Peyer's patch (tissue), 4 donors: Measurements from ENCODE around the gene SCYGR4. TPM values are rescaled to one million over a fixed set of nuclear protein-coding genes. Genes with fewer than 3 reads are reported as not detected.

Experiments
- DNase-seq, 3 donors: peaks; one replicate each; pipeline ENCODE4 v3.0.0-alpha.2; 2017 to 2019
- H3K27ac ChIP-seq, 4 donors: fragments of 200-600 bp; sonication (generic); one replicate each; pipeline ENCODE4 v1.5.1; 2016 to 2019
- H3K27me3 ChIP-seq, 2 donors: fragments of 200-600 bp; sonication (generic); one replicate each; pipeline ENCODE4 v1.5.1; 2019
- H3K36me3 ChIP-seq, 3 donors: fragments of 200-600 bp; sonication (generic); one replicate each; pipeline ENCODE4 v1.5.1; 2016 to 2019
- H3K4me1 ChIP-seq, 4 donors: fragments of 200-600 bp; sonication (generic); one replicate each; pipeline ENCODE4 v1.5.1; 2016 to 2019
- H3K4me3 ChIP-seq, 4 donors: fragments of 200-600 bp; sonication (generic); 1 replicate in 3 of 4; 2 replicates in 1 of 4; pipeline ENCODE4 v1.5.1; 2016 to 2019; ENCODE audit warnings: mild to moderate bottlenecking in 1 of 4
- H3K9me3 ChIP-seq, 4 donors: fragments of 200-600 bp; sonication (generic); one replicate each; pipeline ENCODE4 v1.5.1; 2016 to 2019; ENCODE audit warnings: mild to moderate bottlenecking in 1 of 4
- CTCF ChIP-seq, 6 experiments: fragments of 450-650 bp in 4 of 6; fragments of 200-600 bp in 2 of 6; sonication (generic) in 1 of 6; IDR thresholded peaks; one replicate each; pipeline ENCODE4 v1.5.1; 2017 to 2019; ENCODE audit warnings: antibody characterized with exemption in 6 of 6, mild to moderate bottlenecking in 3 of 6, moderate library complexity in 1 of 6
- POLR2A ChIP-seq, 2 donors: fragments of 450-650 bp; IDR thresholded peaks; one replicate each; pipeline ENCODE4 v1.5.1; 2017; ENCODE audit warnings: antibody characterized with exemption in 2 of 2, mild to moderate bottlenecking in 2 of 2, moderate library complexity in 2 of 2
- total RNA-seq, 4 donors: library from RNA; depleted of rRNA; stranded (reverse); fragments of >200 nt; gene quantifications; one replicate each; pipeline ENCODE4 v1.1.0, GENCODE V29; 2016

The SCYGR4 gene
- total RNA-seq, 4 donors from 2014 or later = not detected

DNA sequence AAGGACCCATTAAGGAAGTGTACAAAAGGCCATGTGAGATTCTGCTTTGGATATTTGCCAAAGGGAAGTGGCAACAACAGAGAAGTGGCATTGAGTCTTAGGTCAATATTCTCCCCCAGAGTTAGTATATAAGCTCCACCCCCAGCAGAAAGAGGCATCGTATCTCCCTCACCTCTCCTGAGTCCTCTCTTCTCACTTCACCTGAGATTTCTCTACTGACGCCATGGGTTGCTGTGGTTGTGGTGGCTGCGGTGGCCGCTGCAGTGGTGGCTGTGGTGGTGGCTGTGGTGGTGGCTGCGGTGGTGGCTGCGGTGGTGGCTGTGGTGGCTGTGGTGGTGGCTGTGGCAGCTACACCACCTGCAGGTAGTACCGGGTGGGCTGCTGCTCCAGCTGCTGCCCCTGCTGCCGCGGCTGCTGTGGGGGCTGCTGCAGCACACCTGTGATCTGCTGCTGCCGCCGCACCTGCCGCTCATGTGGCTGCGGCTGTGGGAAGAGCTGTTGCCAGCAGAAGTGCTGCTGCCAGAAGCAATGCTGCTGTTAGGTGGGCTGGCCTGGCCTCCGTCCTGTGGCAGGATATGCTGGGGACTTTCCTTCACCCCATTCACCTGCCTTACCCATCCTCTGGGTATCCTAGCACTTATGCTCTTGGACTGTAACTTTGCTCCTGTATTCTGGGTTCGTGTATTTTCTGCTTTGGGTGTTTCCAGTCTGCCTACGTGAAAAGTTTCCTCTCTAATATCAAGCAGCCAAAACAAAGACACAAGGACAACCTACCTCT is 8.5 kb upstream of the SCYGR4 start:
- DNase-seq = no peak
- TF ChIP-seq CTCF (IDR thresholded peaks at IDR 0.05) (no peak), POLR2A (IDR thresholded peaks at IDR 0.05) (no peak)

DNA sequence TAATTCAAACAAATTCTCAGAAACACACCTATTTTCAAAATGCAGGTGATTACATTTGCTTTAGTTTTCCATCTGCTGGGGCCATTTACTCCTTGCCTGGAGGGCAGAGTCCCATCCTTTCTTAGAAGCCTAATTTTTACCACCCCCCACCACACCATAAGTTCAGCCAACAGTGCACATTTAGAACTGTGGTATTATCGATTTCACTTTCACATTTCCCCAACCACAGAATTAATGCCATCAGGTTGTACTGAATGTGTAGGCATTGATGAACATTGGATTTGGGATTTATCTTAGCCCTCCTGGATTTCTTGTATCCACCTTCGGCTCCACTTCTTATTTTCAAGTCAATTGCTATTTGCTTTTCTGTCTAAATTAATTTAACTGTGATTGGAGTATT is 7.2 kb upstream of the SCYGR4 start:
- Histone ChIP-seq H3K27ac (no peak overlapping the region), H3K4me3 (no peak overlapping the region), H3K4me1 (no peaks in the 10 kb centered on the region), H3K9me3 (no peaks in the 10 kb centered on the region), H3K27me3 (no peaks in the 10 kb centered on the region), H3K36me3 (no peaks in the 10 kb centered on the region)
- DNase-seq = no peak
- no peak for TF ChIP-seq CTCF (IDR thresholded peaks at IDR 0.05)
- TF ChIP-seq POLR2A (IDR thresholded peaks at IDR 0.05) = no peak

More for the DNA sequence above, 8.5 kb upstream of the SCYGR4 start:
- Histone ChIP-seq H3K36me3 (no peaks in the 10 kb centered on the region), H3K27me3 (no peaks in the 10 kb centered on the region), H3K27ac (no peak overlapping the region), H3K4me1 (no peaks in the 10 kb centered on the region), H3K4me3 (no peak overlapping the region), H3K9me3 (no peaks in the 10 kb centered on the region)

GRCh38 chr2:227612546-227613271 is 4.6 kb upstream of the SCYGR4 start:
- Histone ChIP-seq H3K9me3 (no peaks in the 10 kb centered on the region), H3K4me1 (no peaks in the 10 kb centered on the region), H3K27ac (no peak overlapping the region), H3K27me3 (no peaks in the 10 kb centered on the region), H3K4me3 (no peak overlapping the region), H3K36me3 (no peaks in the 10 kb centered on the region)
- DNase-seq = no peak
- TF ChIP-seq POLR2A (IDR thresholded peaks at IDR 0.05) = no peak
- no peak for TF ChIP-seq CTCF (IDR thresholded peaks at IDR 0.05)

DNA sequence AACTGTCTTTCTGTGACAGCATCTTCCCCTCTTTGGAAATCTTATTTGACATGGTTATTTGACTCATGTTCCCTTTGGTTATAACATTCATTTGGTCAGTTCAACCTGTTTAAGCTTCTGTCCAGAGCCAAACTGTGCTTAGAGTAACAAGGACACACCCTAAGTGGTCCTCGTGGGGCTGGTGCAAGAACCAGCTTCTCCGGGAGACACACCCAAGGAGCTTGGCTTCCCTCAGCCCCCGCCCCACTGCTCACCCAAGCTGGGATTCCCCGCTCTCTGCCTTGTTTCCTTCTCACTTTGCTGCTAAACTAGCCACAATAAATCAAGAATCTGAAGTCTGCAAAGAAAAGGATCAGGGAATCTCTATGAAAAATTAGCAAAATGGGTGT is 4.0 kb upstream of the SCYGR4 start:
- H3K4me1 ChIP-seq = no peaks in the 10 kb centered on the region
- H3K27me3 ChIP-seq = no peaks in the 10 kb centered on the region
- no peak overlapping the region for H3K4me3 ChIP-seq
- H3K36me3 ChIP-seq = no peaks in the 10 kb centered on the region
- no peaks in the 10 kb centered on the region for H3K9me3 ChIP-seq
- no peak for DNase-seq
- TF ChIP-seq POLR2A (IDR thresholded peaks at IDR 0.05) (no peak), CTCF (IDR thresholded peaks at IDR 0.05) (no peak)
- H3K27ac ChIP-seq = no peak overlapping the region

GRCh38 chr2:227614246-227614645 is 3.1 kb upstream of the SCYGR4 start:
- DNase-seq = no peak
- Histone ChIP-seq H3K9me3 (no peaks in the 10 kb centered on the region), H3K4me1 (no peaks in the 10 kb centered on the region), H3K4me3 (no peak overlapping the region), H3K27me3 (no peaks in the 10 kb centered on the region), H3K36me3 (no peaks in the 10 kb centered on the region), H3K27ac (no peak overlapping the region)
- TF ChIP-seq POLR2A (IDR thresholded peaks at IDR 0.05) = no peak
- TF ChIP-seq CTCF (IDR thresholded peaks at IDR 0.05) = no peak
